GM18526 (cell line): ENCODE measurements around the gene NKAIN2.

ENCODE experiments used
- POLR2A ChIP-seq: IDR thresholded peaks from 3 replicates; pipeline ENCODE4 v1.6.1; 2011; ENCODE audit not compliant: insufficient read length; ENCODE audit errors: extremely low read depth

The NKAIN2 gene

GRCh38 chr6:124064317-124065113, 260.9 kb downstream of the NKAIN2 start:
- no peak for TF ChIP-seq POLR2A

- TF ChIP-seq POLR2A, result no peak
Measured at GRCh38 chr6:124066269-124066668, 262.6 kb downstream of the NKAIN2 start.

GRCh38 chr6:124066946-124067552, 263.4 kb downstream of the NKAIN2 start:
- TF ChIP-seq POLR2A, result no peak

GRCh38 chr6:124069230-124069950, 265.7 kb downstream of the NKAIN2 start:
- TF ChIP-seq POLR2A, result no peak

- no peak for TF ChIP-seq POLR2A
Measured at GRCh38 chr6:124073021-124073420, 269.4 kb downstream of the NKAIN2 start.

GRCh38 chr6:124073820-124074587, 270.3 kb downstream of the NKAIN2 start:
- TF ChIP-seq POLR2A, result no peak

- no peak for TF ChIP-seq POLR2A
Measured at GRCh38 chr6:124074606-124075005, 270.9 kb downstream of the NKAIN2 start.

GRCh38 chr6:124076336-124077048, 272.8 kb downstream of the NKAIN2 start:
- TF ChIP-seq POLR2A, result no peak

GRCh38 chr6:124078169-124078568, 274.5 kb downstream of the NKAIN2 start:
- TF ChIP-seq POLR2A, result no peak

GRCh38 chr6:124080483-124080882, 276.8 kb downstream of the NKAIN2 start:
- TF ChIP-seq POLR2A, result no peak

- no peak for TF ChIP-seq POLR2A
Measured at GRCh38 chr6:124090491-124090890, 286.8 kb downstream of the NKAIN2 start.

- TF ChIP-seq POLR2A, result no peak
Measured at GRCh38 chr6:124099520-124099919, 295.9 kb downstream of the NKAIN2 start.

GRCh38 chr6:124110514-124110913, 306.8 kb downstream of the NKAIN2 start:
- TF ChIP-seq POLR2A, result no peak

- TF ChIP-seq POLR2A, result no peak
Measured at GRCh38 chr6:124119596-124119995, 315.9 kb downstream of the NKAIN2 start.

- no peak for TF ChIP-seq POLR2A
Measured at GRCh38 chr6:124123617-124124209, 320.0 kb downstream of the NKAIN2 start.

GRCh38 chr6:124131259-124131658, 327.6 kb downstream of the NKAIN2 start:
- no peak for TF ChIP-seq POLR2A
